Myocyte (in vitro differentiated cells): ENCODE results near the gene TMPRSS2. TPM values are rescaled to one million over a fixed set of nuclear protein-coding genes. Genes with fewer than 3 reads are reported as not detected.

Experiments used
- DNase-seq: peaks from one replicate; pipeline ENCODE4 v3.0.0-alpha.2; 2012; ENCODE audit warnings: low read depth
- total RNA-seq: library from RNA; depleted of rRNA; stranded (reverse); fragments of >200 nt; gene quantifications from 2 replicates; pipeline ENCODE4 v1.2.3, GENCODE V29; 2014

The TMPRSS2 gene
- total RNA-seq, 1 donor from 2014 or later, result not detected

GRCh38 chr21:41482980-41483379 is 25.0 kb downstream of the TMPRSS2 start:
- DNase-seq, result no peak

DNA sequence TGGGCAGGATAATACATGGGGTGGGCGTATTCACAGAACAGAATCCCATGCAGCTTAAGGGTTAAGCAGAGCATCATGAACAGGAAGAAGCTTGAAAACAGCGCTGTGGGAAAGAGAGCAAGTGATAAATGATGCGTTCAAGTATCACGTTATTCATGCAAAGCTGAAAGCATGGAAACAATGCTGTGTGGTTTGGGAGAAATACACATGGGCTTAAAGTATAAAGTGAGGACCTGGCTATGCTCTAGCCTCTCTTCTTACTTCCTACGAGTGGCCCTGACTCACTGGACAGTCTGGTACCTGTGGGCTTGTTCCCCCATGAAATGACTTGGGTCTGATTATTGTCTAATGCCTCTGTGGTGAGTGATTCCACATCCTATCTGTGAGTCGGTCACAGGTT is 25.7 kb downstream of the TMPRSS2 start:
- peak; percentile 14 for DNase-seq

- no peak for DNase-seq
Observed at GRCh38 chr21:41481191-41481590, 26.8 kb downstream of the TMPRSS2 start.

DNA sequence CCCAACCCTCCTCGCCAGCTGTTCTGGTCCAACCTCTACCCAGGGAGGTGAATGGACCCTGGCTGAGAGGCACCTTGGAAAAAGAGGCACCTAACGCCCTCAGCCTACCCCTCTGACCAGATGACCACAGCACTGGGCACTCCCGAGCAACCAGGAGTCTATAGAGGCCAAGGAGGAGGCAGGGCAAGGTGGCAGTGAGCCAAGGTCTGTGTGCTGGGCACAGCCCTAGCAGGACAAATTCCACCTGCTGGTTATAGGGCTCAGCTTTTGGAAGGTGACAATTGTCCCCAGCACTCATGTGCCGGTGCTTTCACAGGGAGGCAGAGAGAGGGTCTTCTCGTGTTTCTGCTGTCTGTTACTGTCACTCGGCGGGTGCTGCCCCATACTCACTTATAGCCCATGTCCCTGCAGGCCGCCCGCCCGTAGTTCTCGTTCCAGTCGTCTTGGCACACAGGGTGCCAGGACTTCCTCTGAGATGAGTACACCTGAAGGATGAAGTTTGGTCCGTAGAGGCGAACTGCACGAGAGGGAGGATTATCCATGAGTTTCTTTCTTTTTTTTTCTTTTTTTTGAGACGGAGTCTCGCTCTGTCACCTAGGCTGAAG is 27.8 kb downstream of the TMPRSS2 start:
- no peak for DNase-seq

GRCh38 chr21:41479686-41480085 is 28.3 kb downstream of the TMPRSS2 start:
- no peak for DNase-seq

DNA sequence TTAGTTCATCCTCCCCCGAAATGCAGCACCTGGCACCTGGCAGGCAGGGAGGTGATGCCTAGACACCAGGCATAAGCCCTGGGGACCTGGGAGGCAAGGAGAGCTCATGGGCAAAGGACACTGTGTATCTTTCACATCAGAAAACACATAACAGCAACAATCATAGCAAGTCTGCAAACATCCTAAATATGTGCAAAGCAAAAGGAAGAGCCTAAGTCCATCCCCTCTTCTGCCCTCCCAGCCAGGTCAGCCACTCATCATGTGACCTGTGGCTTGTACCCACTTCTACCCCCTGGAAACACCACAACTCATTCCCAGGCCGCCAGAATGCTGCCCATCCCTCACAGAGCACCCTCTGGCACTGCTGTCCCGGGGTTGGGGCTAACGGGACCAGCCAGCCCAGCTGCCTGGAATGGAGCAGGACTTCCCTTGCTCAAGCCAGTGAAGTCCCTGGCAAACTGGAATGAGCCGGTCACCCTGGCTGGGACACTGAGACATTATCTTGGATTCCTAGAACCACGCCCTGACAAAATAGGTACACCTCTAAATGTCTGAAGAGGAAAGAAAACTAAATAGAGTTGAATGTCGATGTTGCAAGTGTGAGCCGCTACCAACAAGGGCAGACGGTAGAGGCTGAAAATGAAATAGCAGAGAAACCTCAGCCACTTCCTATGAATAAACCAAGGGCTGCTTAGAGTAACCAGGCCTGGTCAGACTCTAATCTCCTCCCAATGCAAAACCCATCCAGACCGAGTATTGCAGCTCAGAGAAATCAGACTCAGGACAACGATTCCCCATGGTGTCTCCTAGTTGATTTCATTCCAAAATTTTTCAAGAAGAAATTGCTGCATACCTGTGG is 29.4 kb downstream of the TMPRSS2 start:
- no peak for DNase-seq

GRCh38 chr21:41477641-41478318 is 30.2 kb downstream of the TMPRSS2 start:
- peak; percentile 67 for DNase-seq

GRCh38 chr21:41475714-41476420 is 32.1 kb downstream of the TMPRSS2 start:
- DNase-seq, result no peak

GRCh38 chr21:41472753-41473548 is 35.0 kb downstream of the TMPRSS2 start:
- no peak for DNase-seq

DNA sequence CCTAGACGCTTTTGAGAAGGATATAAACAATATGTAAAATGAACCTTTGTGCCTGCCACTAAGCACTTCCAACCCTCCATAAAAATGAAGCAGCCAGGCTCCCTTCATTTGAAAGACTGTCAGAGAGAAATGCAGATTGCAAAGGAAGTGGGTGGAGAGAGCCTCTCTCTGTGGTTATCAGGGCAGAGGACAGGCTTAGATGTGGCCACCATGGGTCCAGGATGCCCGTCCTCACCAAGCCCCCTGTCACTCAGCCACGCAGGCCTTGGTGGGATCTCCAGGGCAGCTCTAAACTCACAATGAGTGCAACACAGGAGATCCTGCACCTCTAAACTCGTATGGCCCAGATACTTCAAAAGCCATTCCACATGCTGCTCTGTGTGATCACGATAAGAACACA is 37.9 kb downstream of the TMPRSS2 start:
- DNase-seq, result no peak

GRCh38 chr21:41466024-41466820 is 41.7 kb downstream of the TMPRSS2 start:
- no peak for DNase-seq

- DNase-seq, result no peak
Observed at GRCh38 chr21:41465176-41465781, 42.7 kb downstream of the TMPRSS2 start.

- DNase-seq, result peak; percentile 70
Observed at GRCh38 chr21:41460578-41461527, 47.1 kb downstream of the TMPRSS2 start.

GRCh38 chr21:41459884-41460534 is 47.9 kb downstream of the TMPRSS2 start:
- no peak for DNase-seq

- no peak for DNase-seq
Observed at GRCh38 chr21:41458559-41458958, 49.4 kb downstream of the TMPRSS2 start.

GRCh38 chr21:41458121-41458520 is 49.8 kb downstream of the TMPRSS2 start:
- DNase-seq, result no peak

GRCh38 chr21:41453761-41454160 is 54.2 kb downstream of the TMPRSS2 start:
- no peak for DNase-seq

DNA sequence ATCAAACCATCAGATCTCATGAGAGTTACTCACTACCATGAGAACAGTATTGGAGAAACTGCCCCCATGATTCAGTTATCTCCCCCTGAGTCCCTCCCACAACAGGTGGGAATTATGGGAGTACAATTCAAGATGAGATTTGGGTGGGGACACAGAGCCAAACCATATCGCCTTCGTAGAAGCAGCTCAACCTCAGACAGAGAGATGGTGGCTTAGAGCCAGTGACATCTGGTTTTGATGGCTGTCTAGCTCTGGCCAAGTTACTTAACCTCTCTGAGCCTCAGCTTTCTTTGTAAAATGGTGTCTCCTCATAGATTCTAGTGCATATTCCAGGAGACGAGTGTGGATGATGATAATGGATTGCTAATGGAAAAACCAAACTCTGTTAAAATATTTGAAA is 54.8 kb downstream of the TMPRSS2 start:
- DNase-seq, result no peak
